Heart left ventricle (tissue), 13 donors: ENCODE results near the gene IQGAP2.

ENCODE experiments used
- CTCF ChIP-seq, 12 donors: fragments of 200-600 bp; sonication (generic) in 4 of 12; IDR thresholded peaks; one replicate each; pipeline versions ENCODE4 v1.5.0 to v1.8.0; 2018 to 2022; ENCODE audit warnings: antibody characterized with exemption in 12 of 12, mild to moderate bottlenecking in 5 of 12
- POLR2A ChIP-seq, 2 donors: fragments of 450-650 bp; IDR thresholded peaks; one replicate each; pipeline ENCODE4 v1.6.1; 2017; ENCODE audit warnings: antibody characterized with exemption in 2 of 2, mild to moderate bottlenecking in 2 of 2, moderate library complexity in 2 of 2
- donor health status: ischemic (EF 13 %, LVEDD 7.1; RV severe dilation, severe dysfunction).
- donor health status: DM: no; HTN: yes; CAD: no.
- donor health status: DM: no; HTN: no; CAD: no.
- donor health status: ischemic (EF 25% LVEDD 6.9; RV normal size, moderate dysfunction).
- donor health status: ischemic (EF 25% LVEDD 5.7; RV mildly dilated, moderate dysfunction).
- donor health status: ischemic (EF 35%, LVEDD 5.7; RV mildly dilated, moderate dysfunction).
- donor health status: nonischemic (EF 11% LVEDD 7.7; RV severe dilation, severe dysfunction).
- donor health status: DM: yes; HTN: yes; CAD: no.
- donor health status: PGD.
- donor health status: ischemic (EF 29% LVEDD 5.4; RV normal size, mild dysfunction).
- donor health status: nonischemic (EF 23%, LVEDD 6.1; RV moderate dilation, normal function).

GRCh38 chr5:76482984-76483383 is 79.9 kb downstream of the IQGAP2 start:
- no peak for TF ChIP-seq CTCF (IDR thresholded peaks at IDR 0.05)
- no peak for TF ChIP-seq POLR2A (IDR thresholded peaks at IDR 0.05)
